ENCODE results near the gene RPIA.

The RPIA gene

DNA sequence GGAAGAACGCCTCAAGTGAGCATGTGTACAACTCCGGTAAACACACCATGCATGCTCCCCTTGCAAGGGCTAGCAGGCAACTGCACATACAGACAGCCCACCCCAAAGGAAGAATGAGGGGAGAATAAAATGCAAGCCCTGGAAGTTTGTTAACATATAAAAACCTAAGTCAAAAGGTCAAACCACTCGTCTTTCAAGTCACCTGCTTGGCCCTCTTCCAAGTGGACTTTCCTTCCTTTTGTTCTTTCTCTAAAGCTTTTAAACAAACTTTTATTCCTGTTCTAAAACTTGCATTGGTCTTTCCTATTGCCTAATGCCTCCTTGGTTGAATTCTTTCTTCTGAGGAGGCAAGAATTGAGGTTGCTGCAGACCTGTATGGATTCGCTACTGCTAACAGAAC is 5.2 kb upstream of the RPIA start:
- DNase-seq = no peak

DNA sequence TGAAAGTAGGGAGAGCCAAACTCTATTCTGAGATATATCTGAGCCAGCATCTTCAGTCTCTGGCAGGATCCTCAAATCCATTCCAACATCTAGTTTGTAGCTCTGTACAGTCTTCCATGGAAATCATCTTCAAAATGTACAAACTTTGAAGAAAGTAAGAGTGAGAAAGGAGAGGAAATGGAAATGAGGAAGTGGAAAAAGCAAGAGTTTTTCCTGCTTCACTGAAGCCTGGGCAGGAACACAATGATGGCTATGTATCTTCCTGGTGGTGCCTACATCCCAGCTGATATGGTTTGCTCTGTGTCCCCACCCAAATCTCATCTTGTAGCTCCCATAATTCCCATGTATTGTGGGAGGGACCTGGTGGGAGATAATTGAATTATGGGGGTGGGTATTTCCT is 4.1 kb upstream of the RPIA start:
- no peak for DNase-seq

- peak in 1 of 2 experiments; percentile 30 for DNase-seq
These were observed 708 bp upstream of the RPIA start for GRCh38 chr2:88690591-88691338.

DNA sequence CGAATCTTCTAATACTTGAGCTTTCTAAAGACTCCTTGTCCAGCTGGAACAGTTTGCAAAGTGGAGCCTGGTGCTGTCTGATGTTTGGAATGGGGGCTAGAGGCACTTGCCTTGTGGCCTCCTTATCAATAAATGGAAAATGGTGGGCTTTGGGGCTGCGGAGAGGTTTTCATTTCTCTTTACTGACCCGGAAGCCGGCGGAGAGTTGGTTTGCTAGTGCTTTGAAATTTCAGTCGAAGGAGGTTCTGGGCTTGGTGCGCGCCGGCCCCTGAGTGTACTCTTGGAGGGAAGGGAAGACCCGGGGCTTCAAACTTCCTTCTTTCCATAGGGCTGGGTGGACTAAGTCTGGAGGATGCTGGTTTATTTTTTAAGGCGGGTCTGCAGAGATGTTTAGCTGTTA is 714 bp downstream of the RPIA start:
- peak; percentile 47 to 57 for DNase-seq

- DNase-seq = no peak
These were observed 2.5 kb downstream of the RPIA start for GRCh38 chr2:88693911-88694414.

- no peak for DNase-seq
These were observed 5.1 kb downstream of the RPIA start for GRCh38 chr2:88696611-88697010.

- peak; percentile 76 to 83 for DNase-seq
These were observed 6.0 kb downstream of the RPIA start for GRCh38 chr2:88697370-88698026.

GRCh38 chr2:88698027-88698413 is 6.5 kb downstream of the RPIA start:
- DNase-seq = no peak

DNA sequence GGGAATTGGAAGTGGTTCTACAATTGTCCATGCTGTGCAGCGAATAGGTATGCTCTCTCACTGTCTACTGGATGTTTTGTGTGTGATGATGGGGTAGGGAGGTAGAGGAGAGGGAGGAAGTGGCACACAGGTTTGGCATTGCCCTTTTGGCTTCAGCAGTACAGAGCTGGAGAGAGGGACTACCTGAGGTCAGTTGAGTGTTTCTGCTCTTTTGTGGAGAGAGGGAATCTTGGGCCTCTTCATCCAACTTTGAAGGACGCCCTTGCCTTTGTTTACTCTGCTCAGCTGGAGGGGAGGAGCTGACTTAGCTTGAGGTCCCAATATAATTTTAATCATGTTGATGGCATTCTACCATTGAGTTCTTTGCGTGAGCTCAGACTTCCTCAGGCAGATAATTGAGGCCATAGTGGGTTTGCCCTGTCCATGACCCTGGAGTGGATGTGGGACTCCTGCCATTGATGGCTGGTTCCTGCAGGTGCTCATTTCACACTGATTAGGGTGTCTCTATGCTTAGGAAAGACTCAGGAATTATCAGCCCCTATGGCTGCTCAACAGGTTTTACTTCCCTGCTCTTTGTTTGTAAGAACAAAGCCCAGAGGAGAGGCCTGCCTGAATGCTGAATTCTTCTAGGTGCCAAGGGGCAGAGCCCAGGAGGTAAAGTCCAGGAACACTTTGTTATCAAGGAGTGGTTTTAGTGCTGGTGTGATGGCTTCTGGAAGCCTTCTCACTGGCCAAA is 7.2 kb downstream of the RPIA start:
- DNase-seq = no peak

DNA sequence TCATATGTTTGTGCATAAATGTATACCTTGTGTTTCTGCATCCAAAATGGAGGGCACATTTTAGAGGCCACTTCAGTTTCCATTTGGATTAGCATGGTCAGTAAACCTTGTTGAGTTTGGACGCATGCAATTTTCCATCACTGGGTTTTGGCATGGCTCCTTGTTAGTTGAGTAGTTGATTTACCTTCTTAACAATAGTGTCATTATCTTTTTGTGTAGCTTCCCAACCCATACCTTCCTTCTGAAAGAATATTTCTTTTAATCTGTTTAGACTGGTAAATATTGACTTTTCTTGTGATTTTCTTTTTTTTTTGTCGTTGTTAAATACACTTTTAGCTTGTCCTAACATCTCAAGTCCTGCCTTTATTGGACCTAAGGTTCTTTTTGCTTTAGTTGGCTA is 15.5 kb downstream of the RPIA start:
- no peak for DNase-seq

DNA sequence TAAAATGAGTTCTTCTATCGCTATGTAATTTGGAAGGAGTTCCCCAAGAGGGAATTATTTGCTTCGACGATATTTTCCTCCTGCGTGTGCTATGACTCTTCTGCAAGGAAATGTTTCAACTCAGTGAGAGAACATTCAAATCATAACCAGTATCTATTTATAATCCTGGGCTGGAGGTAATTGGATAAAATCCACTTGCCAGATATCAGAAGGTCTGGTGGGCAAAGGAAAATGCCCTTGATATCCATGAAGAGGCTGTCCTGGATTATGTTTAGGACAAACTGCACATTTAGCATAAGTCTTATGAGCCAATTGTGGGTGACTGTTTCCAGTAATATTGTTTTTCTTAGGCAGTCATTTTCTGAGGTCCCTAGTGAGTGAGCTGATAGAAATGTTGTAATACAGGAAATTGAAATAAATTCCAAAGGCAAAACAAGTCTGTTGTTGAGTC is 17.7 kb downstream of the RPIA start:
- no peak for DNase-seq

DNA sequence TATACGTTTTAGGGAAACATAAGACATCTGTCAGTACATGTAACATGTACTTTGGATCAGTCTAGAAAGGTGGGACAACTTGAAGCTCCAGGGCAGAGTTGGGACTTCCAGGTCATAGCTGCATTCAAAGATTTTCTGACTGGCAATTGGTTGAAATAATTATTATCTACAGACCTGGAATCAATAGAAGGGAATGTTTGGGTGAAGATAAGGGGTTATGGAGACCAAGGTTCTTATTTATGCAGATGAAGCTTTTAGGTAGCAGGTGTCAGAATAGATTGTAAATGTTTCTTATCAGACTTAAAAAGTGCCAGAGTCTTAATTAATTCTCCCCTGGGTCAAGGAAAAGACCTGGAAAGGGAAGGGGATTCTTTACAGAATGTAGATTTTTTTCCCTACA is 19.8 kb downstream of the RPIA start:
- no peak for DNase-seq

- DNase-seq = no peak
These were observed 20.4 kb downstream of the RPIA start for GRCh38 chr2:88711897-88712296.

DNA sequence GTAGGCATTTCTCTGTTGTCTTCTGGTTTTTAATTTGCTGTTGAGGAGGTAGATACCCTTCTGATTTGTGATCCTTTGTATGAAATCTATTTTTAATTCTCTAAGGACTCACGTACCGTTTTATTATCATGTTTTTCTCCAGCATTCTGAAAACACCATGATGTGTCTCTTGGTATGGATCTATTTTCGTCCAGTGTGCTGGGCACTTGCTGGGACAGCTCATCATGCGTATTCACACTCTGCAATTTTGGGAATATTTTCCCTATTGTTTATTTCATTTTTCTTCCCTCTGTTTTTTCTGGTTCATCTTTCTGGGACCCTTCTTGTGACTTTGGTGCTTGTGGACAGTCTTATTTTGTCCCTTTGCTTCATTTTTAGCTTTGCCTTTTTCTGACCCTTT is 21.9 kb downstream of the RPIA start:
- no peak for DNase-seq

DNA sequence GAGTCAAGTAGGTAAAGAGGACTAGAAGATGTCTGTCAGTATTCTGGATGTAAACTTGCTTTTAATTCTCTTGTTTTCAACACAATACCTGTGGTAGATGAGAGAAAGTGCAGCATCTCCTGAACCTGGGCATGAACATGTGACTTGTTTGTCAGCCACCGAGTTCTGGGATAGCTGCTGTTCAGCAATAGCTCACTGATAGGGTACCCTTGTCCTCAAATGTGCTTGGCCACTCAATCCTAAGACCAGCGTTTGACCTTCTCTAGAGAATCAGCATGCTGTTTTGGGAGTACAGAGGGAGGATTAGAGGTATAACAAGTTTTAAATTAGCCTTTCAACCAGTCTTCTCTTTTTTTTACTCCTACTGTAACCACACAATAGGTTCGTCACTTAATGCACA is 23.2 kb downstream of the RPIA start:
- no peak for DNase-seq

GRCh38 chr2:88720399-88720798 is 28.9 kb downstream of the RPIA start:
- DNase-seq = no peak

DNA sequence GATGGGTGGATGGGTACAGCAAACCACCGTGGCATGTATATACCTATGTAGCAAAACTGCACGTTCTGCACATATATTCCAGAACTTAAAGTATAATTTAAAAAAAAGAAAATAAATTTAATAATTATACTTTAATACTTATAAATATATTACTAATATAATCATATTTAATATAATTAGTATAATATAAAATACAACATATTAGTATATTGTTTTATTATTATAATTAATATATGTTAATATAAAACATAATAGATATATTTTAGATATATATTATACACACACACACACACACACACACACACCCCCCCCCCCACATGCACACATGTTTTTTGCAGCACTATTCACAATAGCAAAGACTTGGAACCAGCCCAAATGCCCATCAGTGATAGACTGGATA is 29.8 kb downstream of the RPIA start:
- no peak for DNase-seq

- no peak for DNase-seq
These were observed 33.3 kb downstream of the RPIA start for GRCh38 chr2:88724643-88725332.

DNA sequence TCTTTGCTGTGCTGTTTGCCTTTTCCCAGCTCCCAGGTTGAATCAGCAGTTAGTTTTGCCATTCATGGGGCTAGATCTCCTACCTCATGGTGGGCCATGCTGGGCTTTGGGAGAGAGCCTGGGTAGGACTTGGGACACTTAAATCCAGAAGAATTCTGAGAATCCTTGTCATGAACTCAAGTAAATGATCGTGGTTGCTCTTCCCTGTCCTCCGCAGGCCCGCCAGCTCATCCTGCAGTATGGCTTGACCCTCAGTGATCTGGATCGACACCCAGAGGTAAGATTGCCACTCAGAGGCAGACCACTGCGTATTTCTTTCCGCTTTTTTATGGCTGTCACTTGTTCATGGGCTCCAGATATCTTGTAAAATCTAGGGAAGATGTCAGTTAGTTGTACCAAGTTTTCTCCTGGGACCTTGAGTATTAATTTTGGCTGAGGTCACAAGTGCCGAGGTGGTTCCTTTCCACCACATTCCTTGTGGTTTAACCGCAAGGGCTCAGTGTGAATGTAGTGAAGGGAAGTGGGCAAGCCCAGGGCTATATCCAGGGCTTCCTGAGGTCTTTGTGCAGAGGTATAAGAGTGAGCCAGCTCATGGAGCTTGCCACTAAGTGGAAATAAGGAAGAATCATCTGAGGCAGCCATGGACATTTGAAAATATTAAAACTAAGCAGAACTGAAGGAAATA is 37.7 kb downstream of the RPIA start:
- DNase-seq = peak; percentile 52 to 63

DNA sequence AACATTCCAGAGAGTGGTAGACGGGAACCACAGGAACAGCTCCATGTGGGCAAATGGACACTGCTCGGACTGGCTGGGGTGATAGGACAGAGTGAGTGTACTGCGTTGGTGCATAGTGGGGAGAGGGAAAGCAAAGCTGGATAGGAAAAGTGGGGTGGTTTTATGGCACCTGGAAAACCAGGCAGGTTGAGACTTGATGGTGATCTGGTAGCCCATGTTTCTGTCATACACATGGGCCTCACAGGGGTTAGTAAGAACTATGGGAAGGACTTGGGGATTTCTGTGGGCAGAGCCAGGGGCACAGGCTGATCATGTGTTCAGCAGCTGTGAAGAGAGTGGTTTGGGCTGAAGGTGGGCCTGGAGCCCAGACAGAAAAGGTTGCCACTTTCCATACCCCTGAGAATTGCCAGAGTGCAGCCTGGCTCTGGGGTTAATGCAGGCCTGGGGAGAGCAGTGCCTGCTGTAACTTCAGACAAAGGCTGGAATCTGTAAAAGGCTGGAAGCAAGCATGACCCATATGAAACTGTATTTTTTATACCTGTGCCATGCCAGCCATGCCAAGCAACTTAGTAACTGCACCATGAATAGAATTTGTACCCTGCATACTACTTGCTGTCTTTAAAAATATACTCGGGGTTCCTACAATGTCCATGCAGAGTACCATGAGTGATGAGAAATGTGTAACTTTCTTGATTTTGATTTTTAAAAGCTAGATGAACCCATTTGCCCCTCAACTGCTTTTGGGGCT is 41.9 kb downstream of the RPIA start:
- no peak for DNase-seq

DNA sequence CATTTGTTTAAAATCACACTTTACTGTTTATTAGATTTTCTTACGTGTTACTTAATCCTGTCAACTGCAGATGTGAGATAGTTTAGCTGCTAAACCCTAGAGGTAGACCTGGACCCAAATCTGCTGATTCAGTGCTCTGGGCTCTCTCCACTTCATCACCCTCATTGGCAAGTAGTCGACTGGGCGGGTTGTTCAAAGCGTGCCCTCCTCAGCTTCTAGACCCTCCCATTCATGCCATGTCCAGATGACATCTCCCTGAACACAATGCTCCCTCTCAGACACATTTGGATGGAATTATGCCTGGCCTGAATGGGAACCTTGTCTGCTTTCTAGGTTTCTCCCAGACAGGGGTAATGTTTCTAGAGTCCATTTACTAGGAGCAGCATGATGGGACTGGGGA is 43.7 kb downstream of the RPIA start:
- no peak for DNase-seq

DNA sequence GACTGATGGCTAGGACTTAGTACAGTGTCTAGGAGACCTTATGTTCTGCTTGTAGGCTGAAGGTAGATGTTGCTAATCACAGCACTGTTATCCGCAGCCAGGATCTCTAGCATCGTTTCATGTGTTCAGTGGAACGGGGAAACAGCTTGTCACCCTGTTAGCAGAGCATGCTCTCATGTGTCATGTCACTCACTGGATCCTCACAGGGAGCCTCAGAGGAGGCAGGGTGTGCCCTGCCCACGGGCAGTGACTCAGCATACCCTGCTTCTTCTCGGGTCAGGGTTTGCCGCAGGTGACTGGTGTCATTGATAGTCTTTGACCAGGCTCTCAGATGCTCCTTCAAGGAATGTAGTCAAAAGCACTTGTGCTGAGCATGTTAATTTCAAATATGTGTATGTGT is 44.4 kb downstream of the RPIA start:
- DNase-seq = no peak
